SH-SY5Y (cell line): ENCODE data around the gene ZNF93.

Source experiments
- GATA2 ChIP-seq: IDR thresholded peaks from 2 replicates; pipeline ENCODE4 v1.6.1; 2011; ENCODE audit warnings: mild to moderate bottlenecking, low read depth, low read length
- GATA3 ChIP-seq: IDR thresholded peaks from 2 replicates; pipeline ENCODE4 v1.6.1; 2011; ENCODE audit warnings: low read depth, mild to moderate bottlenecking, low read length, moderate library complexity

DNA sequence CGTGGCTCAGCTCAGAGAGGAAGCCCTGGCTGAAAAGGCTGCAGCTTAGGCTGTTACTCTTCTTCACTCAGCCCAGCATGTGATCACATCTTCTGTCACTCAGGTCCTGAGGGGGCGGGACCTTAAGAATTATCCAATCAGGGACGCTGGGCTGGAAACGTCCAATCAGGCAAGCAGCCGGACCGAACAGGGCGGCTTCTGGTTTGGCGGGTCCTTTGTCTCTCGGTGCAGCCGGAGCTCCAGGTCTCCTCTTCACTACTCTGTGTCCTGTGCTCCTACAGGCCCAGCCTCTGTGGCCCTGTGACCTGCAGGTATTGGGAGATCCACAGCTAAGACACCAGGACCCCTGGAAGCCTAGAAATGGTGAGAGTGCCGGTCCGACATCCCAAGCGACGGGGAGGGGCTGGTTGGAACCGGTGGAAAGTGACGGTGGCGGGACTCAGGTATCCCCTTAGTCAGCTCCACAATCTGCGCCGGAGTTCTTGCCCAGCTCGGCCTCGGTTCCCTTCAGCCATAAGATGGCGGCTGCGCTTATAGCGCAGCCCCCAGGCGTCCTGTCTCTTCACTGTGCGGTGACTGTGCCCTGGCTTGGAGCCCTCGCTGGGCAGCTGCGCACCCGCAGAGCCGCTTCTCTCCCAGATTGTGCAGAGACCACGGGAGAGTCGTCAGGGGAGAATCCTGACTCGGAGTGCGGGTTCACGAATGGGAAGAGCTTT is at the start of gene ZNF93:
- TF ChIP-seq GATA2, result no peak
- TF ChIP-seq GATA3, result no peak
